HG02571 (cell line): ENCODE results near the gene RTCB.

Source experiments
- ATAC-seq: cut with Tn5 transposase; IDR thresholded peaks from one replicate; pipeline ENCODE4 v1.9.1; 2021; ENCODE audit warnings: mild to moderate bottlenecking, moderate library complexity; ENCODE audit not compliant: unreplicated experiment

The RTCB gene

DNA sequence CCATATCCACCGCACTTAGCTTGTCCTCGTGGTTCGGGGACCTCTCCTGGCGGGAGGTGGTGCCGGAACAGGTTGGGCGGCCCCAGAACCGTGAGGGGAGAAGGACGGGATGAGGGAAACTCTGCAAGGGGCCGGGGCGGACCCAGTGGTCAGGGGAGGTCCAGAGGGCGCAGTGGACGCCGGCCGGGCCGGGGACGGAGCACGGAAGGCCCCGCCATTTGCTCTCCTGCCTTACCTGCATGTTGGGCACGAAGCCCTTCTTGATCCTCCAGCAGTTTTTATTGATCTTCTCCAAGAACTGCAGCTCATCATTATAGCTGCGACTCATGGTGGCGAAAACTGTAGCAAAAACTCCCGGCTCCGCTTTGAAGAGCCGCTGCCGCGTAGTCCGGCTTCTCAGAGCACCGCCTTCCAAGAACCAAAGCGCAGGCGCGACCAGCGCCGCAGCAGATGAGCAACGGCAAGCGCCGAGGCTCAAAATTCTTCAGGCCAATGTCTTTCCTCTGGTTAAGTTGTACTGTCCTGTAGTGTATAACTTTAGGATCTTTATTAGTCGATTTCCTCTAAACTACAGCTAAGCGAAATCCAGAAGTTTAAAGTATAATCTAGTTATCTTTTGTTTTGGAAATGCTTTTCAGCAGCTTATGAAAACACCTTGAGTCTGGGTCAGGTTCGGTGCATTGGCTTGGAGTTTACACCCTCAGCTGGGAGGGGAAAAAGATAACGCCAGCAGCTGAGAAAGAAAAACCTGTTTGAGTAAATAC, at the start of gene RTCB:
RTCB (minus strand) TSS at position 419 of the 764 bp plus-strand sequence; CDS start at position 328, 91 bp downstream.
- peak; percentile 46 for ATAC-seq

- ATAC-seq = no peak
Measured at GRCh38 chr22:32457031-32457430, 45.0 kb upstream of the RTCB start.

GRCh38 chr22:32448980-32449379, 36.9 kb upstream of the RTCB start:
- ATAC-seq = no peak

DNA sequence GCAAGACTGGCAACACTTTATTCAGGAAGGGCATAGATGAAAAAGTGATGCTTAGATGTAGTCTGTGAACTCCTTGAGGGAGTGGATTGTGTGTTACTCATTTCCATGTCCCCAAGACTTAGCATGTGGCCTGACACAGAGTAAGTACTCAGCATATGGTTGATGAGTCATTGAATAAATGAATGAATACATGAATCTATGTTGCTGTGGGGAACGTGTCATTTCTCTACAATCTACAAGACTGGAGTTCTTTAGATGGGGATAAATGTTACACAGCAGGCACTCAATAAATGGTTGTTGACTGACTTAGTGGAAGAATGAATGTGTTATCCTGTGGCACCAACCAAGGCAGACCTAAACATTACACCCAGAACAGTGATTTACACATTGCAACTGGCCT, 34.3 kb upstream of the RTCB start:
- ATAC-seq = no peak

GRCh38 chr22:32444068-32444467, 32.0 kb upstream of the RTCB start:
- no peak for ATAC-seq

GRCh38 chr22:32430352-32430751, 18.3 kb upstream of the RTCB start:
- no peak for ATAC-seq

DNA sequence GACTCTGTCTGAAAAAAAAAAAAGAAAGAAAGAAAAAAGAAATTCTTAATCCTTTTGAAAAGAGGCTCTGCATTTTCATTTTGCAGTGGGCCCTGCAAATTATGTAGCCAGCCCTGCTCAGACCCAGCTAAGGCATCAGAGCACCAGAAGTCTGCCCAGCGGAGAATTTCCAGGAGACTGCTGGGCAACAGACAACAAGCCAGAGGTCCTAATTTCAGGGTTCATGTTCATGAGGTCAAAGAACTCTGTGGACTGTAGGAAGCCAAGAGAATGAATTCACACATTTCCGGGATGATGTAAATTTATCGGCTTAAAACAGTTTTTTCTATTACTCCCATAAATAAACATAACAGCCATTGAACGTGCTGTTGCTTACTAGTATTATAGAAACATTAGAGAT, 14.8 kb upstream of the RTCB start:
- no peak for ATAC-seq

- ATAC-seq = no peak
Measured at GRCh38 chr22:32423664-32424063, 11.6 kb upstream of the RTCB start.

- ATAC-seq = no peak
Measured at GRCh38 chr22:32422062-32422461, 10.0 kb upstream of the RTCB start.

GRCh38 chr22:32421484-32421883, 9.4 kb upstream of the RTCB start:
- ATAC-seq = no peak

- no peak for ATAC-seq
Measured at GRCh38 chr22:32417906-32418305, 5.9 kb upstream of the RTCB start.

- ATAC-seq = no peak
Measured at GRCh38 chr22:32416556-32417085, 4.6 kb upstream of the RTCB start.

- no peak for ATAC-seq
Measured at GRCh38 chr22:32414191-32414590, 2.1 kb upstream of the RTCB start.

GRCh38 chr22:32413719-32414118, 1.7 kb upstream of the RTCB start:
- no peak for ATAC-seq

DNA sequence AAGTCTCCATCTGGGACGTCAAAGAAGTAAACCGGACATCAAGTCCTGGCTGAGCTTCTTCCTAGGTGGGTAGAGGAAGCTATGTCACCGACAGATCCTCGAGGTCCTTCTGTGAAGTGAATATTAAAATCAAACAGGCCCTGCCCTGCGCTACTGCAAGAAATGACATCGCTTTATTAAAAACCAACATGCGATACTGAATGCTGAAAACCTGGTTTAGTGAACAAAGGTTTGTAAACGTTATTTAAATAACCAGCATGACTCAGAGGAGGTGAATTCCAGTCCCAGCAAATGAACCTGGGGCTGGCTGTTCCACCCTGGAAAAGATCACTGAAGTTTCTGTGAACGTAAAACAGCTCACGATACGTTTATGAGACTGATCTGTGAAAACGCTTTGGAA, 645 bp downstream of the RTCB start:
- ATAC-seq = peak; percentile 17

- ATAC-seq = no peak
Measured at GRCh38 chr22:32410459-32410858, 1.6 kb downstream of the RTCB start.

- ATAC-seq = no peak
Measured at GRCh38 chr22:32409977-32410376, 2.1 kb downstream of the RTCB start.

GRCh38 chr22:32407936-32408335, 4.1 kb downstream of the RTCB start:
- ATAC-seq = no peak

DNA sequence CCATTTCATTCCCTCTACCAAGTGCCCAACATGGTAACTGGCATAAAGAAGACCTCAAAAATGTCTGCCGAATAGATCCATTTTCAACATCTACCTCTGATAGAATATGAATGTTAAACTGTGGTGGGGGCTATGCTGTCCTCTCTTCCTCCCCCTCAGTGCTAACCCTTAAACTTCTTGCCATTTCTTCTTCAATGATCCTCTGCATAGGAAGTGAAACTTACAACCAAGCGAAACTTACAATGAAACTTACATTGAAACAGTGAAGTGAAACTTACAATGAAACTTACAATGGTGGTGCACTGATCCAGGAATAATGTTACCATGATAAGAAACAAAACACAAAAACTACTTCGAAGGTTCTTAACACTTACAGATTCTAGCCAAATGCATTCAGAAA, 4.7 kb downstream of the RTCB start:
- no peak for ATAC-seq

GRCh38 chr22:32404021-32404420, 8.0 kb downstream of the RTCB start:
- ATAC-seq = no peak

GRCh38 chr22:32401486-32401885, 10.6 kb downstream of the RTCB start:
- ATAC-seq = no peak

GRCh38 chr22:32396746-32397145, 15.3 kb downstream of the RTCB start:
- no peak for ATAC-seq

DNA sequence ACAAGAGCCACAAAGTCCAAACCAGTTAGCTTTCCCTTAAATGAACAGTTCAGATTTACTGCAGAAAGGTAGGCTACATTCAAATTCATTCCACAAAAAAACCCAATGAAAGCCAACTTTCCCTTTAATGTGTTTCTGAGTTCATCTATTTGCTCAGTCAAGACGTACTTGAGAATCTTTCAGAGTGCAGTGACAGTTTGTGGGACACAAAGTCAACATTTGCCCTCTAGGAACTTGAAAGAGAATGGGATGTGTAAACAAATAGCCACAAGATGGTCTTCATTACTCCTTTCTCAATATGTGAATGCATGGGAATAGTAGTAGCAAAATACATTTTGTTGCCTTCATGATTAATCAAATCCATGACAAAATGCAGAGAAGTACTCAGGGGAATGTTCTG, 15.8 kb downstream of the RTCB start:
- ATAC-seq = no peak
